GM19351 (cell line): ENCODE results near the gene MPC2.

ENCODE experiments used
- ATAC-seq: cut with Tn5 transposase; IDR thresholded peaks from one replicate; pipeline ENCODE4 v1.9.1; 2021; ENCODE audit warnings: mild to moderate bottlenecking, moderate library complexity; ENCODE audit not compliant: unreplicated experiment

The MPC2 gene

GRCh38 chr1:167936930-167937708 lies at the start of gene MPC2:
MPC2 (minus strand) TSS chr1:167937072; CDS start chr1:167935841, 1,231 bp downstream.
- ATAC-seq, result peak; percentile 15

- ATAC-seq, result no peak
Observed at GRCh38 chr1:167984886-167985489, 48.1 kb upstream of the MPC2 start.

- ATAC-seq, result no peak
Observed at GRCh38 chr1:167983797-167984420, 47.0 kb upstream of the MPC2 start.

- ATAC-seq, result no peak
Observed at GRCh38 chr1:167981933-167982332, 45.1 kb upstream of the MPC2 start.

- ATAC-seq, result no peak
Observed at GRCh38 chr1:167977245-167977644, 40.4 kb upstream of the MPC2 start.

- no peak for ATAC-seq
Observed at GRCh38 chr1:167974698-167975097, 37.8 kb upstream of the MPC2 start.

GRCh38 chr1:167973832-167974231 lies 37.0 kb upstream of the MPC2 start:
- ATAC-seq, result no peak

GRCh38 chr1:167968569-167968968 lies 31.7 kb upstream of the MPC2 start:
- ATAC-seq, result no peak

- no peak for ATAC-seq
Observed at GRCh38 chr1:167966050-167966449, 29.2 kb upstream of the MPC2 start.

GRCh38 chr1:167964646-167965045 lies 27.8 kb upstream of the MPC2 start:
- ATAC-seq, result no peak

- ATAC-seq, result no peak
Observed at GRCh38 chr1:167957710-167958109, 20.8 kb upstream of the MPC2 start.

GRCh38 chr1:167955915-167956314 lies 19.0 kb upstream of the MPC2 start:
- ATAC-seq, result no peak

- ATAC-seq, result no peak
Observed at GRCh38 chr1:167950569-167950968, 13.7 kb upstream of the MPC2 start.

GRCh38 chr1:167949785-167950184 lies 12.9 kb upstream of the MPC2 start:
- ATAC-seq, result no peak

GRCh38 chr1:167947733-167948132 lies 10.9 kb upstream of the MPC2 start:
- no peak for ATAC-seq

- no peak for ATAC-seq
Observed at GRCh38 chr1:167943541-167943940, 6.7 kb upstream of the MPC2 start.

- no peak for ATAC-seq
Observed at GRCh38 chr1:167940264-167940663, 3.4 kb upstream of the MPC2 start.

- ATAC-seq, result no peak
Observed at GRCh38 chr1:167938080-167938636, 1.3 kb upstream of the MPC2 start.

- no peak for ATAC-seq
Observed at GRCh38 chr1:167937709-167938010, 788 bp upstream of the MPC2 start.

GRCh38 chr1:167936068-167936929 lies 573 bp downstream of the MPC2 start, which contains the start of gene DCAF6:
DCAF6 (plus strand) TSS chr1:167936683; CDS start chr1:167936912, 229 bp downstream.
- peak; percentile 73 for ATAC-seq
